ENCODE results near the gene TMEM132E.

DNA sequence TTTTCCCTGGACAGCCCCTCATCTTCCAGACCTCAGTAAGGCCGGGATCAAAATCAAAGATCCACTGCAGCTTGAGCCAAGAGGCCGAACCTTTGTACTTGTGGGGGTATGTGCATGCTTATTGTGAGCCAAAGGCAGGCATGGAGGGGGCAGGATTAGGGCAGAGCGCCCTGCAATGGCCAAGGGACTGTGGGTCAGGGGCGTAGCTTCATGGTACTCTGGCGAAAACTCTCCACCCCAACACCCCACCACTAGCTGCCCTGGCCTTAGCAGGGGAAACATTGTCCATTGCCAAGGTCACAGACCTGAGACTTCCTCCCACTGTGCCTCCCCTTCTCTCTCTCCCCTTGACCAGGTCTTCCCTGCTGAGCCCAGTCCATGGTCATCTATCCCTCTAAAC is 90.1 kb downstream of the TMEM132E start:
- no peak for TF ChIP-seq POLR2A (IDR thresholded peaks at IDR 0.05; ENCODE audit: low read length)
- no peak for TF ChIP-seq GATA1 (IDR thresholded peaks at IDR 0.05; ENCODE audit: low read depth, low read length)
